Stimulated activated CD8-positive, alpha-beta memory T cell treated with anti-CD3 and anti-CD28 coated beads, Interleukin-12 subunit alpha, Interleukin-12 subunit beta, amount 100 ng/mL, for 1 hour (primary cell): Measurements from ENCODE around the gene KRTAP10-6.
"Not testable (repeated sequence)": the region's sequence is repeated elsewhere in the genome, so short reads cannot be mapped to it uniquely, and the experiment has no call there.

ENCODE experiments used
- DNase-seq: peaks from one replicate; pipeline ENCODE4 v3.0.0-alpha.2; 2020; ENCODE audit warnings: low read depth

Gene KRTAP10-6

DNA sequence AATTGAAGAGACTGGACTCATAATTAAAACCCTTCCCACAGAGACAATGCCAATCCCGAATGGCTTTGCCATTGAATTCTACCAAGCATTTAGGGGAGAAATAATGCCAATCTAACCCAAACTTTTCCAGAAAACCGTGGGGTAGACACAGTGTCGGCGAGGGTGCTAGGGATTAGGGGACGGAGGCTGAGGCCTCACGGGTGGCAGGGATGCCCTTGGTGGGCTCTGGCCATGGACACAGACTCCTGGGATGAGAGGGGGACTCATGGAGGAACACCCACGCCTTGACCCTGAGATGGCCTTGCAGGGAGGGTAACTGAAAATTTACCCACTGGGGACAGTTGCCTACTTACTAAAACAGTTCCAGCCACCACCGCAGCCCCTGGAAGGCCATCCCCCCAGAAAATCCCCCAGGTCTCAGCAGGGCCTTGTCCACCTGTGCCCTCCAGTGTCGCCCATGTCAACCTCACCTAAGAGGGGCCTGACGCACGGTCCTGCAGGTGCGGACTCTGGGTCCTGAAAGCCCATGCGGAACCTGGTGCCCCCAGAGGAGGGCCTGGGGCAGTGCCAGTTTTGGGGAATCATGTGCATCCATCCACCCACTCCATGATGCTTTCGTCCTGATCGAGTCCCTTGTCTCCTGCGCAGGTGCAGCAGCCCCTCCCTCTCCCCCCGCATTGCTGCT is 13.8 kb downstream of the KRTAP10-6 start:
- no peak for DNase-seq

DNA sequence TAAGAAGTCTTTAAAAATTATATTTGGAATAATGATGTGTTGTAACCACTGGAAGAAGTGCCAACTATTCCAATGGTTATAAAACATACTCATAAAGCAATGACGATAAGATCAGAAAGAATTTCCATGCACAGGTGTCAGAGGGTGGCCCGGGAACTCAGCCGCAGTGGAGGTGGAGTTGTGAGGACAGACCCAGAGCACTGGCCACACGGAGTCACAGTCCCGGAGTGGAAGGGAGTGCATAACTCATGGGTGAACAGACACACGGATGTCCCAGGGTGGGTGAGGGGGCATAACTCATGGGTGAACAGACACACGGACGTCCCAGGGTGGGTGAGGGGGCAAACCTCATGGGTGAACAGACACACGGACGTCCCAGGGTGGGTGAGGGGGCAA is 16.3 kb downstream of the KRTAP10-6 start:
- DNase-seq: no peak

DNA sequence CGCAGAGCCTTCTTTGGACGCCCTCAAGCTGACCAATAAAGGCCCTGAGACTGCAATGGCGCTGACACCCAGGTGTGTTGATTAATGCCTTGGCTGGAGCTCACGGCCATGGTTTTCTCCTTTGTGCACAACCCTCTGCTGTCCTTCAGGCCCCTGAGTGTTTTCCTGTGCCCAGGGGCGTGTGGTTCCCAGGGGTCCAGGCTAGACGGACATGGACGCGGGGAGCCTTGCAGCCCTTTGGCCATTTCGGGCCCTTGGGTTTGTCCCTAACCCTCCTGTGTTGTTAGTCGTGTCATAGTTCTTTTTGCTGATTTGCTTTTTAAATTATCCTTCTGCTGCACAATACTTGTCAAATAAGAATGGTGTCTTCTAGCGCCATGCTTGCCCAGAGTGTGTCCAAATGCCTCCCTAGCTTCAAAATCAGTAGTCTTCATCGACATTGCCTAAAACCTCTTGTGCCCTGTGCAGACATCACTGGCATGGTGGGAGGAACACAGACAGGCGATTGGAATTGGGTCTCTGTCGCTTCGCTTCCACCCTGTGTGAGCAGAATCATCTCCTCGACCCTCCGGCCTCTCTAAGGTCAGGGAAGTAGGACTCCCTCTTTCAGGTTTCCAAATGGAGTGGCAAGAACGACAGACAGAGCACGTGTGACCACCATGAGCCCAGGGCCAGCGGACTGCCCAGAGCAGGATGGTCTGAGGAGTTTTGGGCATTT is 16.8 kb downstream of the KRTAP10-6 start:
- no peak for DNase-seq

DNA sequence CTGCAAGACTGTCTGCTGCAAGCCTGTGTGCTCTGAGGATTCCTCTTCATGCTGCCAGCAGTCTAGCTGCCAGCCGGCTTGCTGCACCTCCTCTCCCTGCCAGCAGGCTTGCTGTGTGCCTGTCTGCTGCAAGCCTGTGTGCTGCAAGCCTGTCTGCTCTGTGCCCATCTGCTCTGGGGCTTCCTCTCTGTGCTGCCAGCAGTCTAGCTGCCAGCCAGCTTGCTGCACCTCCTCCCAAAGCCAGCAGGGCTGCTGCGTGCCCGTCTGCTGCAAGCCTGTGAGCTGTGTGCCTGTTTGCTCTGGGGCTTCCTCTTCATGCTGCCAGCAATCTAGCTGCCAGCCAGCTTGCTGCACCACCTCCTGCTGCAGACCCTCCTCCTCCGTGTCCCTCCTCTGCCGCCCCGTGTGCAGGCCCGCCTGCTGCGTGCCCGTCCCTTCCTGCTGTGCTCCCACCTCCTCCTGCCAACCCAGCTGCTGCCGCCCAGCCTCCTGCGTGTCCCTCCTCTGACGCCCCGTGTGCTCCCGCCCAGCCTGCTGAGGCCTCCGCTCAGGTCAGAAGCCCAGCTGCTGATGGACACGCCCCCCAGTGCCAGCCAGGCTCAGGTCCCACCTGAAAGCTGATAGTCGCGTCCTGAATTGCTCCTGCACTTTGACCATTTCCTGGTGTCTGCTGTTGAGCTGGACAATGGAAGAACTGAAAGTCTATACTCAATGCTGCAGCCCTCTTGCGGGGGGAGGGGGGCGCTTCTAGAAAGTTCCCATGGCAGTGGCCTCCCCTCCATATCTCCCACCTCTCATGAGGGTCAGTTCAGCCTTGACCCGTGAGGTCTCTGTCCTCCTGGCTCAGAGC is 17.6 kb downstream of the KRTAP10-6 start:
- DNase-seq: no peak

DNA sequence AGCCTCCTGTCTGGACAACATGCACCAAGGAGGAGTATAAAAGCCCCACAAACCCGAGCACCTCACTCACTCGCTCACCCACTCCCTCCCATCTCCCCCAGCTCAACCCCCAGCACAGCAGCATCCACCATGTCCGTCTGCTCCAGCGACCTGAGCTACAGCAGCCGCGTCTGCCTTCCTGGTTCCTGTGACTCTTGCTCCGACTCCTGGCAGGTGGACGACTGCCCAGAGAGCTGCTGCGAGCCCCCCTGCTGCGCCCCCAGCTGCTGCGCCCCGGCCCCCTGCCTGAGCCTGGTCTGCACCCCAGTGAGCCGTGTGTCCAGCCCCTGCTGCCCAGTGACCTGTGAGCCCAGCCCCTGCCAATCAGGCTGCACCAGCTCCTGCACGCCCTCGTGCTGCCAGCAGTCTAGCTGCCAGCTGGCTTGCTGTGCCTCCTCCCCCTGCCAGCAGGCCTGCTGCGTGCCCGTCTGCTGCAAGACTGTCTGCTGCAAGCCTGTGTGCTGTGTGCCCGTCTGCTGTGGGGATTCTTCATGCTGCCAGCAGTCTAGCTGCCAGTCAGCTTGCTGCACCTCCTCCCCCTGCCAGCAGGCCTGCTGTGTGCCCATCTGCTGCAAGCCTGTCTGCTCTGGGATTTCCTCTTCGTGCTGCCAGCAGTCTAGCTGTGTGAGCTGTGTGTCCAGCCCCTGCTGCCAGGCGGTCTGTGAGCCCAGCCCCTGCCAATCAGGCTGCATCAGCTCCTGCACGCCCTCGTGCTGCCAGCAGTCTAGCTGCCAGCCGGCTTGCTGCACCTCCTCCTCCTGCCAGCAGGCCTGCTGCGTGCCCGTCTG is 18.5 kb downstream of the KRTAP10-6 start, which contains the start of gene KRTAP10-4:
KRTAP10-4 (plus strand) TSS at position 100 of the 827 bp plus-strand sequence; CDS start at position 130, 30 bp downstream.
- not testable (repeated sequence) for DNase-seq

DNA sequence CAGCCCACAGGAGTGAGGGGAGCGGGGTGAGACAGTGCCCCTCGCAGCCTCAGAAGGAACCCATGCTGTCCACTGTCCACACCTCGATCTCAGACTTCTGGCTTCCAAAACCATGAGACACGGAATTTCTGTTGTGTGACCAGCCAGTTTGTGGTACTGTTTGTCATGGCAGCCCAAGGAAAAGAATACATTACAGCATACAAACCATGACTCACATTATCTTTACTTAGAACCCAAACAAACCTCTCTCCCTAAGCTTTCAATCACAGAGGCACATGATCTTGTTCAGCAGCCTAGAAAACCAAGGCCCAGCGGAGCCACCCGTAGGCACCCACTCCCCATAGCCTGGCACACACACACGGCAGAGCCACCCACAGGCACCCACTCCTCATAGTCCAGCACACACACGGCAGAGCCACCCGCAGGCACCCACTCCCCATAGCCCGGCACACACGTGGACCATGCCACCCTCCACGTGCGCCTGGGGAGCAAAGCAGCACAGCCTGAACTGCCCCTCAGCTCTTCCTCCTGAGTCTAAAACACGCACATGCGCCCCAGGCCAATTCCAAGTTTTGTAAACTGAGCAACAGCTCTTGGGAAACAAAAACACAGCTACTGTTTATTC is 19.2 kb downstream of the KRTAP10-6 start:
- DNase-seq: no peak

DNA sequence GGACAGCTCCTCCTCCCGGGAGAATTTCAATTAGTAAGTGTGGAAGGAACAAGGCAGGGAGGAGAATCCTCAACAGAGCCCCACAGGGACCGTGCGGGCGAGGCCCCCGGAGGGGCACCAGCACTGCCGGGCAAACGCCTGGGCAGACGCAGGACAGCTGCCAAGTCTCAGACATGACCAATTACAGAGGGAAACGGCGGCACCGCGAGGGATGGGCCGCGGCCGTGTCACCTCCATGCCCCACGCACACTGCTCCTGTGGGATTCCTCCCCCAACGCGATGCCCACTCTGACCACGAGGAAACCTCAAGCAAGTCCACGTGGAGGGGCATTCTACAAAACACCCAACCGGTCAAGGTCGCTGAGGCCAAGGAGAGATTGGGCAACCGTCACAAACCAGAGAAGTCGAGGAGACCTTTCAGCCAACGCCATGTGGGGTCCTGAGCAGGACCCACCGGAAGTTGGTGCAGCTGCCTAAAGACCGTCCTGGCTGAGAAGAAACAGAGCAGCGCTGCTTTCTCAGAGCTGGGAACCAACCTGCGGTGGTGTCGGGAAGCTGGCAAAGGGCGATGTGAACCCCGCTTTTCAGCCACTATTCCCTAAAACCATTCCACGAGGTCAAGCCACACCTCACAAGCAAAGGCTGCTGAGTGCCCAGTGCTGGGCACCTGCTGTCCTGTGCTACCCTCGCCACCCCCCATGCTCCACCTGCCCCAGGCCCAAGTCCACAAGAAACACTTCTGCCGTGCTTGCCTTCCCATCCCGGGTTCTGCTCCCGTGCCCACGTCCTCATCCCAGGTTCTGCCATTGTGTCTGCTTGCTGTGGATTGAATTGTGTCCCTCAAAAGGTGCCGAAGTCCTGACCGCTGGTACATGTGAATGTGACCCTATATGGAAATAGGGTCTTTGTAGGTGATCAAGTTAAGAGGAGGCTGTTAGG is 20.2 kb downstream of the KRTAP10-6 start:
- no peak for DNase-seq

DNA sequence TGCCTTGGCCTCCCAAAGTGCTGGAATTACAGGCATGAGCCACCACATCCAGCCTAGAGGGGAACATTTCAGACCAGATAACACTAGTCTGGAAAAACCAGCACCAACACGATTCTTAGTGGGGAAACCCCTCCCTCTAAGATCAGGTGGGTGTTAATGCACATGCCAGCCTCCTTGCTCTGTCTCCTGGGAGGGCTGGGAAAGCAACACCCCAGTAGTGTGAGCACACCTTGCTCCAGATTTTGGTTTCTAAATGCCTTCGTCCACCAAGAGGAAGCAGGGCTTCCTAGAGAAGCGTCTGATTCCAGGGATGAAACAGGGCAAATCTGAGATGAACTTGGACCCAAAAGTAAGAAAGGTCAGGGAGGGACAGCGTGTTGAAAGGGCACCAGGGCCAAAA is 21.0 kb downstream of the KRTAP10-6 start:
- no peak for DNase-seq

DNA sequence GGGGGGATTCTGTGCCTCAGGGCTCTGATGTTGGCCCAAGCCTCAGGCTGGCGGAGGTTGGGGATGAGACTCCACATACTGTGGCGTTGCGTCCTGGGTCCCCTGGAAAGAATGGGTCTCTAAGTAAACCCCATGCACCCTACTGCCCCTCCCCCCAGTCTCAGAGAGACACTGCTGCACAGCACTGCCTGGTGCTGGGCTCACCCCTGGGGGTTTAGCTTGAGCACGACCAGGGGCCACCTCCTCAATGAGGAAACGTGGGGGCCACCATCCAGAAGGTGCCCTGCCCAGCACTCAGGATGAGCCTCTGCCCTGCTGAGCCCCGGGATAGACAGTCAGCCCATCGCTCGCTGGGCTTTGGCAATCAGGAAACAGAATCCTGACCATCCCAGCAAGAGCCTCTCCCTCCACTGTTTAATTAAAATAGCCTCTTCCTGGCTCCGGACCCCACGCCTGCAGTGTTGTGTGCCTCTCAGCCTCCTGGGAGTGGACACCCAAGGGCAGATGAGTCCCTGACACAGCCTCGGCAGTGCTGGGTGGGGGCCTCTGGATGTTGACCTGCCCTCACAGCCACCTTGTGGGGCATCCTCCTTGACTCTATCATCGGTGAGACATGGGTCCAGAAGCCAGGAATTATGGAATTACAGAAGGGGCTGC is 22.3 kb downstream of the KRTAP10-6 start:
- no peak for DNase-seq

DNA sequence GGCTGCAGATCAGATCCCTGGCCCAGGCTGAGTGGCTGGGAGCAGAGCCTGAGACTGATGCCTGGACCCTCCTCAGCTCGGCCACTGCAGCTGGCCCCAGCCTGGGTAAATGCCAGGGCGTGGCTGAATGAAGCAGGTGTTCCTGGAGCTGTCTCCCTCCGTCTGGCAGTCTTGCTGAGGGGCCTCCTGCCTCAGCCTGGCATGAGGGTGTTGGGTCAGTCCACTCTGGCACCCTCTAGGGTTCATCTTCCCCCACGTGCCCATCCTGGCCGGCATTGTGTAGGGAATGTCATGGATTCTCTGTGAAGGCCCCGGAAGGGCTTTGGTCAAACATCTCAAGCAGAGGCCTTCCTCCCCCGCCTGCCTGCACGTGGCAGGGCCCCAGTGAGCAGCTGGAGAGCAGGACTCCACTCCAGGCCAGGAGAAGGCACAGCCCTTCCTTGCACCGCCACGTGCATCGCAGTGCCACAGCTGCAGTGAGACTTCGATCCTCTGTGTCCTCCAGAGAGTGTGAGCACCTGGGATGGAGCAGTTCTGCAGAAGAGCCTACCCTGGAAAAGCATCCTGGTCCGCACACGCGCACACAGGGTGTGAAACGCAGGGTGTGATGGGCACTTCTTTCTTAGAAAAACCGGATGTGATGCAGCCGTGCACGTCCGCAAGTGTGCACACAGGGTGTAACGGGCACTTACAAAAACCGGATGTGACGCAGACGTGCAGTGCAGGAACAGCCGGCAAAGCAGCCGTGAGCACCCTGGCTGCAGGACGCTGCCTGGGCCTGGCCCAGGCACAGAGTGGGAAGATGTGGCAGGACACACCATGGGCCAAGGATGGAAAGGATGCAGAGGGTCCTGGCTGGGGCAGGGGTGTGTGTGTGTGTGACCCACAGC is 23.4 kb downstream of the KRTAP10-6 start:
- DNase-seq: no peak

DNA sequence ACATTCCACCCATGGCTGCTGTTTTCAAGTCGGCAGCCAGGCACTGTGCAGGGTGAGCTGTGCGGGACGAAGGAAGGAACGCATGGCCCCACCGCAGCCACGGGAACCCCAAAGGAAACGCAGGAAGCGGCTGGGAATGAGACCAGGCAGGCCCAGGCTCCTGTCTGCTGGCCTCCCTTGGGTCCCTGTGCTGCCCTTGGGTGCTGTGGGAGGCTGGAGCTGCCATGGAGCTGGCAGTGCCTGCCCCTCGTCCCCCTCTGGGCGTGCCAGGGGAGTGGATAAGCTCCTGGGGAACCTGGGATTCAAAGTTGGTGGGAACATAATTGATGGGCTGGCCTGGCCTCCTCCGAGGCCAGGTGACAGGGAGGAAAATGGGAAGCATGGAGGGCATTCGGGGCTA is 24.0 kb downstream of the KRTAP10-6 start:
- no peak for DNase-seq

DNA sequence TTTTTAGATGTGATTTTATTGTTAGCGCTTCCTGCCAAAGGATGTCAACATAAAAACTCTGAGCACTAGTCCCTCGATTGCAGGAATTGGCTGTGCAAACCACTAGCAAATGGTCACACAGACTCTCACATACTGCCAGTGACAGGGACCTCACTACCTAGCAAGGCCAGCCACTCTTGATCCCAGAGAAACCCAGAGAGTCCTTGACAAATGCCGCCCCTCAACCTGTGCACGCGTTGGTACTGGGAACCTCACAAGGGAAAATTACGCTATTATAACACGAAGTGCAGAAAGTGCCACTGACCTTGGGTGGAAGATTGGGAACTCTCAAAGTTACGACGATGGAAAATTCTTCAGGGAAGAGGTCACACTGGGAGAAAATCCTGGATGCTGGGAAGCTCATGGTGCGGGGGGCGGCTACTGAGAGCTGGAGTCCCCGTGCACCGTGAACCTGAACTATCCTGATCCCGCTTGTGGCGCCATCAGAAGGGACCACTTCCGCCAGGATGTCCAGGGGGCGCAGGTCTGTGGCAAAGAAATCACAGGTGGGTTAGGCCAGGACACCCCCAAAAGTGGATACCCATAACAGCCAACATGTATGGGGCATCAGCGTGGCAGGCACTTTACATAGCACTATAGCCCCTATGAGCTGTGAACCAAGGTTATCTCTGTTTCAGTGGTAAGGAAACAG is 24.7 kb downstream of the KRTAP10-6 start:
- DNase-seq: no peak

DNA sequence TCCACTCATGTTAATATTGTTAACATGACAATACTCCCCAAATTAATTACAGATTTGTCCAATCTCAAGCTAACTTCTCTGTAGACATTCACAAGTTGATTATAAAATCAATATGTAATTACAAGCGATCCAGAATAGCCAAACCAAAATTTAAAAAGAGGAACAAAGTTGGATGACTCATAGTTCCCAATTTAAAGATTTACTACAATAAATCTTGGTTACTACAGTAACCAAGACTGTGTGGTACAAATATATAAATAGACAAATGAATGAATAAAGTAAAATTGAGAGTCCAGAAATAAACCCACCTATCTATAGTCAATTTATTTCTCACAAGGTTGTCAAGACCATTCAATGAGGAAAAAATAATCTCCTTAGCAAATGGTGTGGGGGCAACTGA is 25.9 kb downstream of the KRTAP10-6 start:
- DNase-seq: no peak

DNA sequence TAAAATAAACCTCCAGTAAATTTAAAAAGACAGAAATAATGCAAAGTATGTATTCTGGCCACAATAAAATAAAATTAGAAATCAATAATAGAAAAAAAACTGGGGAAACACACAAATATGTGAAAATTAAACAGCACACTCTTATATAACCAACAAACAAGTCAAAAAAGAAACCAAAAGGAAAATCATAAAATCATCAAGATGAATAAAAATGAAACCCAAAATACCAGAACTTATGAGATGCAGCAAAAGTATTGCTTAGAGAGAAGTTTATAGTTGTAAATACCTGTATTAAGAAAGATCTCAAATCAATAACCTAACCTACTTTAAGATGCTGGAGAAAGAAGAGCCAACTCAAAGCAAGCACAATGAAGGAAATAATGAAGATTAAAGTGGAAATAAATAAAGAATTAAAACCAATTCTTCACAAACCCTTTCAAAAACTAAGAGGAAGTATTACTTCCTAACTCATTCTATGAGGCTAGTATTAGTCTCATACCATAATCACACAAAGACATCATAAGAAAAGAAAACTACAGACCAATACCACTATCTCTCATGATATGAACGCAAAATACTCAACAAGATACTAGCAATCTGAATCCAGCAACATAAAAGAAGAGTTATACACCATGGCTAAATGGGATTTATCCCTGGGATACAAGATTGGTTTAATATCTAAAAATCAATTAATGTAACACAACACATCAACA is 27.3 kb downstream of the KRTAP10-6 start:
- DNase-seq: no peak

DNA sequence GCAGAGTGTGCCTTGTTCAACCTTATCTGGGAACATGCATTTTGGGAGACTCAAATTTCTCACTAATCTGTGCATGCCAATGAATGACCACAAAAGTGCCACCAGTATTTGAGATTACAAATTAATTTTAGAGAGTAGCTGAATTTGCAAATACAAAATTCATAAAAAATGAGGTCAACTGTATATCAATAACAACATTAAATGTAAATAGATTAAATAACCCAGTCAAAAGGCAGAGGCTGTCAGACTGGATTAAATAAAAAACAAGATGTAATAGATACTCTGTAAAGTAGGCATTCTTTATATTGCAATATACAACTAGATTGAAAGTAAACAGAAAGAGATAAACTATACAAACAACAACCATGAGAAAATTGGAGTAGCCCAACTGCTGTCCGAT is 28.2 kb downstream of the KRTAP10-6 start:
- no peak for DNase-seq

DNA sequence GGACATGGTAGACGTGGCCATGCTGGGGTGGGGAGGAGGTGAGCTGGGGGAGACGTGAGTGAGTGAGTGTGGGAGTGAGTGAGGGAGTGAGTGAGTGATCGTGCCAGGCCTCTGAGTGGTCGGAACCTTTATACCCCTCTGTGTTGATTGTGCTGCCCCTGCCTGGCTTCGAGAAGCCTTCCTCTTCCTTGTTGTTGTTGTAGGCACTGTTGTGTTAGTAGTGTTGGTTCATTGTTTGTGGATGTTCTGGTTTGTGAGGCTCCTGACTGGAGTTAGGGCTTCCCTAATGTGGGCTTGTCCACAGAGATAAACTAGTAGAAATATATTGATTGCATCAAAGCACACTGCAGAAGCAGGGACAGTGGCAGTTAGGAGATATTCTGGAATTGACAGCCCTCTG is 33.6 kb downstream of the KRTAP10-6 start, which contains the start of gene KRTAP10-3:
KRTAP10-3 (minus strand) TSS at position 101 of the 400 bp plus-strand sequence; CDS start at position 21, 80 bp downstream.
- DNase-seq: no peak

DNA sequence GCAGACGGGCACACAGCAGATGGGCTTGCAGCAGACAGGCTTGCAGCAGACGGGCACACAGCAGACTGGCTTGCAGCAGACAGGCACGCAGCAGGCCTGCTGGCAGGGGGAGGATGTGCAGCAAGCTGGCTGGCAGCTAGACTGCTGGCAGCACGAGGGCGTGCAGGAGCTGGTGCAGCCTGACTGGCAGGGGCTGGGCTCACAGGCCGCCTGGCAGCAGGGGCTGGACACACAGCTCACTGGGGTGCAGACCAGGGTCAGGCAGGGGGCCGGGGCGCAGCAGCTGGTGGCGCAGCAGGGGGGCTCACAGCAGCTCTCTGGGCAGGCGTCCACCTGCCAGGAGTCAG is 34.0 kb downstream of the KRTAP10-6 start:
- DNase-seq: not testable (repeated sequence)
